Neutrophil (primary cell): Measurements from ENCODE around the gene TNS3.

Source experiments
- H3K27ac ChIP-seq: fragments of 200-600 bp; sonication (generic); 2 replicates; pipeline ENCODE4 v1.5.1; 2016; ENCODE audit warnings: mild to moderate bottlenecking, moderate library complexity
- H3K27me3 ChIP-seq: fragments of 200-600 bp; sonication (generic); 2 replicates; pipeline ENCODE4 v1.6.0; 2016; ENCODE audit warnings: mild to moderate bottlenecking
- H3K36me3 ChIP-seq: fragments of 200-600 bp; sonication (generic); 2 replicates; pipeline ENCODE4 v1.5.1; 2017
- H3K4me1 ChIP-seq, 2 experiments: fragments of 200-600 bp in 1 of 2; sonication (generic) in 1 of 2; 1 replicate in 1 of 2; 2 replicates in 1 of 2; pipeline versions ENCODE4 v1.5.1 to v1.6.1; 2013 to 2016; ENCODE audit warnings: low read depth in 1 of 2, low read length in 1 of 2, mild to moderate bottlenecking in 1 of 2, moderate library complexity in 1 of 2; ENCODE audit not compliant: control insufficient read depth in 1 of 2, insufficient read depth in 1 of 2
- H3K4me3 ChIP-seq, 2 experiments: fragments of 200-600 bp in 1 of 2; sonication (generic) in 1 of 2; 1 replicate in 1 of 2; 2 replicates in 1 of 2; pipeline ENCODE4 v1.5.1; 2013 to 2016; ENCODE audit warnings: low read depth in 1 of 2, low read length in 1 of 2, mild to moderate bottlenecking in 1 of 2, moderate library complexity in 1 of 2
- H3K9me3 ChIP-seq: fragments of 200-600 bp; sonication (generic); 2 replicates; pipeline ENCODE4 v1.5.1; 2016
- TF ChIP-seq, protein P1 (sequence below): fragments of 200-600 bp; sonication (generic); IDR thresholded peaks from 2 replicates; pipeline ENCODE4 v1.5.1; 2016; ENCODE audit warnings: antibody characterized with exemption

TNS3 gene

GRCh38 chr7:47454069-47454973 is 127.6 kb downstream of the TNS3 start:
- no peaks in the 10 kb centered on the region for H3K36me3 ChIP-seq
- H3K4me1 ChIP-seq, result peaks cover 3 to 7% of the 10 kb centered on the region in 2 experiments
- no peak overlapping the region for H3K4me3 ChIP-seq
- H3K27me3 ChIP-seq, result no peaks in the 10 kb centered on the region
- no peaks in the 10 kb centered on the region for H3K9me3 ChIP-seq
- TF ChIP-seq, protein P1, sequence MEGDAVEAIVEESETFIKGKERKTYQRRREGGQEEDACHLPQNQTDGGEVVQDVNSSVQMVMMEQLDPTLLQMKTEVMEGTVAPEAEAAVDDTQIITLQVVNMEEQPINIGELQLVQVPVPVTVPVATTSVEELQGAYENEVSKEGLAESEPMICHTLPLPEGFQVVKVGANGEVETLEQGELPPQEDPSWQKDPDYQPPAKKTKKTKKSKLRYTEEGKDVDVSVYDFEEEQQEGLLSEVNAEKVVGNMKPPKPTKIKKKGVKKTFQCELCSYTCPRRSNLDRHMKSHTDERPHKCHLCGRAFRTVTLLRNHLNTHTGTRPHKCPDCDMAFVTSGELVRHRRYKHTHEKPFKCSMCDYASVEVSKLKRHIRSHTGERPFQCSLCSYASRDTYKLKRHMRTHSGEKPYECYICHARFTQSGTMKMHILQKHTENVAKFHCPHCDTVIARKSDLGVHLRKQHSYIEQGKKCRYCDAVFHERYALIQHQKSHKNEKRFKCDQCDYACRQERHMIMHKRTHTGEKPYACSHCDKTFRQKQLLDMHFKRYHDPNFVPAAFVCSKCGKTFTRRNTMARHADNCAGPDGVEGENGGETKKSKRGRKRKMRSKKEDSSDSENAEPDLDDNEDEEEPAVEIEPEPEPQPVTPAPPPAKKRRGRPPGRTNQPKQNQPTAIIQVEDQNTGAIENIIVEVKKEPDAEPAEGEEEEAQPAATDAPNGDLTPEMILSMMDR, result no peak
- H3K27ac ChIP-seq, result no peak overlapping the region

- H3K36me3 ChIP-seq, result no peaks in the 10 kb centered on the region
- H3K4me1 ChIP-seq, result peaks cover 3 to 7% of the 10 kb centered on the region in 2 experiments
- no peaks in the 10 kb centered on the region for H3K9me3 ChIP-seq
- no peaks in the 10 kb centered on the region for H3K27me3 ChIP-seq
- H3K4me3 ChIP-seq, result no peak overlapping the region
- TF ChIP-seq, protein P1, result no peak
- H3K27ac ChIP-seq, result no peak overlapping the region
Measured at GRCh38 chr7:47453093-47454061, 128.5 kb downstream of the TNS3 start.

DNA sequence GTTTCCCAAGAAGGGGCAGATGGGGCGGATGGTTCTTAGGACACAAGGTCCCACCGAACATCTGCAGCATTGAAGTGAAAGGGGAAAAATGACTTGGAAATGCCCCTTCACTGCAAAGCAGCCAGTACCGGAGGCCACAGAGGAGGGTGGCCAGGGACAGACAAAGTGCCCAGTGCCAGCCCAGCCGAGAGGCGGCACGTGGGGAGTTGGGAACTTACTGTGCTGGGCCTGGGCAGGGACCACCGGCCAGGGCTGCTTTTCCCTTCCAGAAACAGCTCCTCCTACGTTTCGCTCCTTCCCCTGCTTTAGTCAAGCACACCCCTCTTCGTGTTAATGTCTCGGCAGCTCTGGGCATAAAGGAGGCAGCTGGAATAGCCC is 129.2 kb downstream of the TNS3 start:
- Histone ChIP-seq H3K27ac (no peak overlapping the region), H3K4me3 (no peak overlapping the region), H3K36me3 (no peaks in the 10 kb centered on the region), H3K4me1 (peaks cover 3 to 7% of the 10 kb centered on the region in 2 experiments), H3K9me3 (no peaks in the 10 kb centered on the region), H3K27me3 (no peaks in the 10 kb centered on the region)
- TF ChIP-seq, protein P1, result no peak

DNA sequence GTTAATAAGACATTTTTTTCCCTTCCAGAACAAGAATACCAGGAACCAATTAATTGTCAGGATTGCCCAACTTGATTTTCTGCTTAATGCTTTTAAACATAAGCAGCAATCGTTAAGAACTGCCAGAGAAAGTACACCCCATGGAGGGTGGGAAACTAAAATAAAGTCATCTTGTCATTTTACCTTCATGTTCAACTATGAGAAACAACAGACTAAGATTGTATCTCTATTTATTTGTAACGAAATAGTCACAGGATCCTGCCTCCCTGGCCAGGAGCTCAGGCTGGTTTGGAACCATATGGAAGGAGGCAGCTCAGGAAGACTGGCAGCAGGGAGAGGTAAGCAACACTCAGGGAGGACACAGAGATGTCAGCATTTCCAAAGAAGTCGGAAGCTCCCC is 129.6 kb downstream of the TNS3 start:
- no peaks in the 10 kb centered on the region for H3K27me3 ChIP-seq
- no peak overlapping the region for H3K4me3 ChIP-seq
- H3K4me1 ChIP-seq, result peaks cover 3 to 7% of the 10 kb centered on the region in 2 experiments
- TF ChIP-seq, protein P1, result no peak
- no peak overlapping the region for H3K27ac ChIP-seq
- H3K36me3 ChIP-seq, result no peaks in the 10 kb centered on the region
- H3K9me3 ChIP-seq, result no peaks in the 10 kb centered on the region

DNA sequence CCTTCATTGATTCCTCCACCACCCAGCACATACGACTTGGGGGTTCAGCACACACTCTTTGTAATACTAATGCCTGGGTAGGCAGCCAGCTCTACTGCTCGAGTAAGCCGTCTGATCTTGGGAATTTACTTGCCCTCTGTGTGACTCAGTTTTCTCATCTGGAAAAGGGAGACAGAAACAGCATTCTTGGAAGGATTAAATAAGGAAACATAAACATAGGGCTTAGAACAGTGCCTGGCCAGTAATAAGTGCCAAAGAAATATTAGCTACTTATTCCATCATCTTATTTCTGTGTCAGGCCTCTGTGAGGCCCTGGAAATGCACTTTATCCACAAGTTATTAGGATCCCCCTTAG is 130.1 kb downstream of the TNS3 start:
- TF ChIP-seq, protein P1, result no peak
- H3K27ac ChIP-seq, result no peak overlapping the region
- H3K9me3 ChIP-seq, result no peaks in the 10 kb centered on the region
- H3K4me1 ChIP-seq, result peaks cover 3 to 7% of the 10 kb centered on the region in 2 experiments
- H3K36me3 ChIP-seq, result no peaks in the 10 kb centered on the region
- no peaks in the 10 kb centered on the region for H3K27me3 ChIP-seq
- H3K4me3 ChIP-seq, result no peak overlapping the region
